Endothelial cell of umbilical vein (primary cell): ENCODE results near the gene EEA1. TPM values are rescaled to one million over a fixed set of nuclear protein-coding genes. Genes with fewer than 3 reads are reported as not detected.

Experiments used
- BruUV-seq: library from RNA; stranded (reverse); fragments of 400-500 nt; replicated peaks from 2 replicates; lab custom pipeline; 2021; lab: Mats Ljungman, UMichigan
- CTCF ChIA-PET: fragments of 300-600, 350-600 bp; sonication (Branson Sonifier 250); formaldehyde crosslinking; loops from one replicate; lab custom pipeline; 2021; ENCODE audit warnings: antibody characterized with exemption, inconsistent platforms; lab: Charles Lee
- POLR2A ChIA-PET: fragments of 300-600, 350-600 bp; sonication (Branson Sonifier 250); formaldehyde crosslinking; loops from one replicate; lab custom pipeline; 2021; ENCODE audit warnings: antibody characterized with exemption, inconsistent platforms; lab: Charles Lee
- DNase-seq: peaks from one replicate; pipeline ENCODE4 v3.0.0-alpha.2; 2011; ENCODE audit warnings: low read depth, low spot score
- FAIRE-seq: peaks from 2 replicates; lab custom pipeline; 2011; peaks lifted over from hg19 to GRCh38; lab: Jason Lieb, UNC
- H2AFZ ChIP-seq: 2 replicates; pipeline ENCODE4 v1.6.0; 2012; ENCODE audit warnings: low read depth, low read length, control low read depth, inconsistent platforms
- H3K27ac ChIP-seq: 2 replicates; pipeline ENCODE4 v1.5.1; 2011; ENCODE audit warnings: low read depth, mild to moderate bottlenecking, control low read depth, low read length, moderate library complexity; ENCODE audit not compliant: insufficient read depth
- H3K27me3 ChIP-seq, 2 experiments: 2 replicates each; pipeline versions ENCODE4 v1.6.0 to v1.6.1; 2011; ENCODE audit warnings: low read length in 2 of 2, mixed read lengths in 1 of 2; ENCODE audit not compliant: control insufficient read depth in 2 of 2, insufficient read depth in 2 of 2
- H3K36me3 ChIP-seq, 2 experiments: 2 replicates in 1 of 2; 3 replicates in 1 of 2; pipeline ENCODE4 v1.5.1; 2011; ENCODE audit warnings: low read length in 2 of 2, mild to moderate bottlenecking in 1 of 2, moderate library complexity in 1 of 2; ENCODE audit not compliant: control insufficient read depth in 2 of 2, insufficient read depth in 2 of 2; ENCODE audit errors: extremely low read depth in 1 of 2
- H3K4me1 ChIP-seq: 3 replicates; pipeline ENCODE4 v1.5.1; 2011; ENCODE audit warnings: mild to moderate bottlenecking, low read length; ENCODE audit not compliant: control insufficient read depth, insufficient read depth; ENCODE audit errors: extremely low read depth
- H3K4me2 ChIP-seq: 2 replicates; pipeline ENCODE4 v1.6.1; 2011; ENCODE audit warnings: low read length, control low read depth, mixed read lengths; ENCODE audit not compliant: insufficient read depth
- H3K4me3 ChIP-seq, 3 experiments: fragments of 200-600 bp in 1 of 3; sonication (generic), shearing (Covaris generic) in 1 of 3; replicated peaks in 1 of 3; 2 replicates each; pipeline ENCODE4 v1.5.1; 2011 to 2016; ENCODE audit warnings: control low read depth in 3 of 3, low read length in 3 of 3, mild to moderate bottlenecking in 2 of 3, inconsistent platforms in 1 of 3, low read depth in 1 of 3, moderate library complexity in 1 of 3; ENCODE audit not compliant: insufficient read depth in 1 of 3
- H3K79me2 ChIP-seq: 2 replicates; pipeline ENCODE4 v1.6.0; 2012; ENCODE audit warnings: low read length, inconsistent platforms; ENCODE audit not compliant: control insufficient read depth, insufficient read depth
- H3K9ac ChIP-seq: replicated peaks from 2 replicates; pipeline ENCODE3; 2011; ENCODE audit warnings: low read length, control low read depth; ENCODE audit not compliant: insufficient read depth; ENCODE audit errors: extremely low read depth
- H3K9me1 ChIP-seq: replicated peaks from 3 replicates; pipeline ENCODE4 v1.6.0; 2011; ENCODE audit warnings: mild to moderate bottlenecking, low read length; ENCODE audit not compliant: control insufficient read depth, insufficient read depth; ENCODE audit errors: extremely low read depth
- H3K9me3 ChIP-seq: replicated peaks from 2 replicates; pipeline ENCODE4 v1.5.1; 2012; ENCODE audit warnings: low read length, inconsistent platforms; ENCODE audit not compliant: control insufficient read depth, insufficient read depth
- H4K20me1 ChIP-seq: replicated peaks from 2 replicates; pipeline ENCODE3; 2011; ENCODE audit warnings: mild to moderate bottlenecking, low read length; ENCODE audit not compliant: control insufficient read depth, insufficient read depth; ENCODE audit errors: extremely low read depth
- EZH2 ChIP-seq: IDR thresholded peaks from 2 replicates; pipeline ENCODE4 v1.6.1; 2012; ENCODE audit warnings: borderline replicate concordance, low read depth, mild to moderate bottlenecking, moderate library complexity, low read length, inconsistent platforms; ENCODE audit not compliant: severe bottlenecking
- FOS ChIP-seq: IDR thresholded peaks from 2 replicates; pipeline ENCODE4 v1.6.1; 2011; ENCODE audit warnings: mild to moderate bottlenecking, low read length, moderate library complexity, borderline replicate concordance; ENCODE audit not compliant: insufficient read depth
- GATA2 ChIP-seq: IDR thresholded peaks from 2 replicates; pipeline ENCODE4 v1.7.0; 2011; ENCODE audit warnings: low read depth, mild to moderate bottlenecking, moderate library complexity, mixed read lengths, low read length; ENCODE audit not compliant: insufficient read length, insufficient read depth
- JUN ChIP-seq: IDR thresholded peaks from 2 replicates; pipeline ENCODE4 v1.6.1; 2011; ENCODE audit warnings: borderline replicate concordance, low read depth; ENCODE audit not compliant: insufficient read length, insufficient read depth
- MYC ChIP-seq: IDR thresholded peaks from one replicate; pipeline ENCODE4 v1.6.1; 2011; ENCODE audit warnings: mild to moderate bottlenecking, low read depth, low read length
- POLR2A ChIP-seq: IDR thresholded peaks from 2 replicates; pipeline ENCODE4 v1.6.1; 2012; ENCODE audit warnings: low read depth, mild to moderate bottlenecking, control low read depth, low read length
- POLR2AphosphoS5 ChIP-seq: IDR thresholded peaks from 2 replicates; pipeline ENCODE4 v1.6.1; 2012; ENCODE audit warnings: low read depth, mild to moderate bottlenecking, control low read depth, low read length, moderate library complexity; ENCODE audit not compliant: insufficient read depth
- dilution Hi-C: fragments of 300-500 bp; cut with MboI; formaldehyde crosslinking; loops from one replicate; pipeline ENCODE4 v1.15.0; 2019; ENCODE audit warnings: low sequenced_read_pairs; ENCODE audit not compliant: extremely low pct_ligation_motif_present
- intact Hi-C: fragments of 100-400 bp; cut with micrococcal nuclease; formaldehyde crosslinking; loops from one replicate; pipeline ENCODE4 v1.10.0; 2022
- polyA plus RNA-seq, 4 experiments: library from polyadenylated mRNA; depleted of rRNA in 3 of 4; stranded (reverse) in 3 of 4; unstranded in 1 of 4; fragments of >200 nt; gene quantifications; 2 replicates each; pipeline versions ENCODE4 v1.2.1 to v1.2.3, GENCODE V29; 2011 to 2012; ENCODE audit warnings: missing spikeins in 1 of 4
- total RNA-seq: library from RNA; stranded (reverse); gene quantifications from 2 replicates; pipeline ENCODE4 v1.2.3, GENCODE V29; 2021
- TF ChIP-seq, protein P1 (sequence below): IDR thresholded peaks from 2 replicates; pipeline ENCODE4 v1.6.1; 2011; ENCODE audit not compliant: insufficient read depth, insufficient read length
- TF ChIP-seq, protein P2 (sequence below), 2 donors: IDR thresholded peaks; 1 replicate in 1 of 2; 2 replicates in 1 of 2; pipeline ENCODE4 v1.5.1; 2011; ENCODE audit warnings: low read length in 2 of 2, mild to moderate bottlenecking in 2 of 2, moderate library complexity in 2 of 2, control low read depth in 1 of 2, inconsistent platforms in 1 of 2, low read depth in 1 of 2; ENCODE audit not compliant: insufficient read depth in 1 of 2; ENCODE audit errors: extremely low read depth in 1 of 2

Gene EEA1
- total and polyA plus RNA-seq, 2 donors (not counting 3 experiments of a cell fraction or from before 2014, with no cell fraction given) = 2.6 to 38.8 TPM

DNA sequence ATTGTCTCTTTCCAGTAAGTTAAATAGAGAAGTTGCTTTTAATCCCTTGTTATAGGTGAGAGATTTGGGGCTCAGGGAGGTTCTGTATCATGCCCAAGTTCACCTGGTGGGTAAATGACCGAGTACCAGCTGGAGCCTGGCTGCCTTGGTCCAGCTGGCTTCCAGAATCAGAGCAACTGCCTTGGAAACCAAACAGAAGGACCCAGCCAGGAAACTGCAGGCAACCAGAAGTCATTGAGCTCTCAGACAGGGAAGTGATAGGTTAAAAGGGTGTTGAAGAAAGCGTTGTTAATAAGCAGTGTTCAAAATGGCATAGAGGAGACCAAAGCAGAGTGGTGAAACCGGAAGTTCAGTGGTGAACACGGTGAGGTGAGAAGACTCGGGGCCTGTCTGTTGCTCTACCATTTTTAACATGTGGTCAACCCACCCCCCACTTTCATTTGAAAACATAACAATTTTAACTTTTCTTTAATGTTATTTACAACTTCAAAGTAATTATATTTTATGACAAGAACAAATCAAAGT is 171.4 kb downstream of the EEA1 start:
- CTCF ChIA-PET = interaction anchor here (1.4 to 1.6 kb wide), 2 partner anchors 10 to 12 kb away, joined by 3 to 5 read pairs; no protein-coding TSS in a partner anchor

More for the DNA sequence above, 171.4 kb downstream of the EEA1 start:
- Histone ChIP-seq H3K27ac (no peak overlapping the region), H2AFZ (no peak overlapping the region), H3K4me3 (no peak overlapping the region), H3K9me3 (no peaks in the 10 kb centered on the region), H3K4me1 (peaks cover 28% of the 10 kb centered on the region), H3K27me3 (no peaks in the 10 kb centered on the region), H4K20me1 (no peaks in the 10 kb centered on the region), H3K9me1 (no peaks in the 10 kb centered on the region), H3K36me3 (no peaks in the 10 kb centered on the region), H3K9ac (no peak overlapping the region), H3K4me2 (no peak overlapping the region), H3K79me2 (no peaks in the 10 kb centered on the region)
- dilution Hi-C loops = no loop called here
- TF ChIP-seq MYC = no peak
- TF ChIP-seq, protein P1, sequence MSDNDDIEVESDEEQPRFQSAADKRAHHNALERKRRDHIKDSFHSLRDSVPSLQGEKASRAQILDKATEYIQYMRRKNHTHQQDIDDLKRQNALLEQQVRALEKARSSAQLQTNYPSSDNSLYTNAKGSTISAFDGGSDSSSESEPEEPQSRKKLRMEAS = no peak
- TF ChIP-seq JUN = no peak
- TF ChIP-seq, protein P2, sequence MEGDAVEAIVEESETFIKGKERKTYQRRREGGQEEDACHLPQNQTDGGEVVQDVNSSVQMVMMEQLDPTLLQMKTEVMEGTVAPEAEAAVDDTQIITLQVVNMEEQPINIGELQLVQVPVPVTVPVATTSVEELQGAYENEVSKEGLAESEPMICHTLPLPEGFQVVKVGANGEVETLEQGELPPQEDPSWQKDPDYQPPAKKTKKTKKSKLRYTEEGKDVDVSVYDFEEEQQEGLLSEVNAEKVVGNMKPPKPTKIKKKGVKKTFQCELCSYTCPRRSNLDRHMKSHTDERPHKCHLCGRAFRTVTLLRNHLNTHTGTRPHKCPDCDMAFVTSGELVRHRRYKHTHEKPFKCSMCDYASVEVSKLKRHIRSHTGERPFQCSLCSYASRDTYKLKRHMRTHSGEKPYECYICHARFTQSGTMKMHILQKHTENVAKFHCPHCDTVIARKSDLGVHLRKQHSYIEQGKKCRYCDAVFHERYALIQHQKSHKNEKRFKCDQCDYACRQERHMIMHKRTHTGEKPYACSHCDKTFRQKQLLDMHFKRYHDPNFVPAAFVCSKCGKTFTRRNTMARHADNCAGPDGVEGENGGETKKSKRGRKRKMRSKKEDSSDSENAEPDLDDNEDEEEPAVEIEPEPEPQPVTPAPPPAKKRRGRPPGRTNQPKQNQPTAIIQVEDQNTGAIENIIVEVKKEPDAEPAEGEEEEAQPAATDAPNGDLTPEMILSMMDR (IDR thresholded peaks at IDR 0.05; ENCODE audit: extremely low read depth in 1 of 2, insufficient read depth in 1 of 2, low read depth in 1 of 2, low read length in 2 of 2) = no peak
- no peak for TF ChIP-seq EZH2
- TF ChIP-seq POLR2A = no peak
- TF ChIP-seq GATA2 = no peak
- no peak for TF ChIP-seq FOS
- no peak for TF ChIP-seq POLR2AphosphoS5
- intact Hi-C loops = loop anchor here (2.0 kb wide), 1 partner anchor 15 kb away; no protein-coding TSS in a partner anchor
- peak; percentile 72 for DNase-seq
- POLR2A ChIA-PET = no interaction called here
- no TSS peak for BruUV-seq
- FAIRE-seq = no peak
